Hepatocyte (in vitro differentiated cells): Measurements from ENCODE around the gene MED9. TPM values are rescaled to one million over a fixed set of nuclear protein-coding genes. Genes with fewer than 3 reads are reported as not detected.
A peak's percentile ranks its signal among the peaks of the same experiment; 100 is the strongest.

Source experiments
- DNase-seq: peaks from one replicate; pipeline ENCODE4 v3.0.0-alpha.2; 2016; ENCODE audit warnings: low spot score
- H2AFZ ChIP-seq: fragments of 200-600 bp; sonication (generic); 2 replicates; pipeline ENCODE4 v1.6.0; 2016; ENCODE audit warnings: antibody characterized with exemption, mild to moderate bottlenecking
- H3K27ac ChIP-seq: fragments of 200-600 bp; sonication (generic); 2 replicates; pipeline ENCODE4 v1.5.1; 2016; ENCODE audit warnings: mild to moderate bottlenecking
- H3K27me3 ChIP-seq: fragments of 200-600 bp; sonication (generic); 2 replicates; pipeline ENCODE4 v1.6.1; 2016
- H3K36me3 ChIP-seq: fragments of 200-600 bp; sonication (generic); replicated peaks from 2 replicates; pipeline ENCODE4 v1.5.1; 2016; ENCODE audit warnings: low read depth; ENCODE audit not compliant: insufficient read depth
- H3K4me1 ChIP-seq: fragments of 200-600 bp; sonication (generic); 2 replicates; pipeline ENCODE4 v1.5.1; 2016; ENCODE audit warnings: mild to moderate bottlenecking, moderate library complexity; ENCODE audit not compliant: insufficient read depth
- H3K4me2 ChIP-seq: fragments of 200-600 bp; sonication (generic); 2 replicates; pipeline ENCODE4 v1.6.0; 2016
- H3K4me3 ChIP-seq: fragments of 200-600 bp; sonication (generic); 2 replicates; pipeline ENCODE4 v1.5.1; 2016; ENCODE audit warnings: mild to moderate bottlenecking
- H3K79me2 ChIP-seq: fragments of 200-600 bp; sonication (generic); 2 replicates; pipeline ENCODE4 v1.6.0; 2017; ENCODE audit warnings: mild to moderate bottlenecking
- H3K9me2 ChIP-seq: fragments of 200-600 bp; sonication (generic); replicated peaks from 2 replicates; pipeline ENCODE4 v1.6.0; 2017; ENCODE audit warnings: mild to moderate bottlenecking; ENCODE audit not compliant: insufficient read depth
- H3K9me3 ChIP-seq: fragments of 200-600 bp; sonication (generic); 2 replicates; pipeline ENCODE4 v1.5.1; 2016; ENCODE audit warnings: low read depth, mild to moderate bottlenecking
- H4K20me1 ChIP-seq: fragments of 200-600 bp; sonication (generic); 2 replicates; pipeline ENCODE4 v1.6.0; 2016; ENCODE audit warnings: mild to moderate bottlenecking; ENCODE audit not compliant: insufficient read depth, poor library complexity, severe bottlenecking
- EZH2 ChIP-seq: fragments of 200-600 bp; sonication (generic); IDR thresholded peaks from 2 replicates; pipeline ENCODE4 v1.6.1; 2016; ENCODE audit warnings: antibody characterized with exemption, mild to moderate bottlenecking, borderline replicate concordance
- EZH2phosphoT487 ChIP-seq: fragments of 200-600 bp; sonication (generic); IDR thresholded peaks from one replicate; pipeline ENCODE4 v1.6.1; 2018; ENCODE audit warnings: antibody characterized with exemption, mild to moderate bottlenecking, low read depth, moderate library complexity; ENCODE audit not compliant: unreplicated experiment, severe bottlenecking
- WGBS: methylation state at CpG from one replicate; pipeline ENCODE4 v1.1.6; 2016; ENCODE audit warnings: low lambda C conversion rate; ENCODE audit errors: missing lambda C conversion rate; 5-methylcytosine and 5-hydroxymethylcytosine counted together
- polyA plus RNA-seq: library from polyadenylated mRNA; unstranded; fragments of >200 nt; fragmentation: Nextera tagmentation; extraction: Ambion mirVana; gene quantifications from 2 replicates; pipeline ENCODE4 v1.2.1, GENCODE V29; 2016
- total RNA-seq: library from RNA; depleted of rRNA; stranded (reverse); fragments of >200 nt; gene quantifications from 2 replicates; pipeline ENCODE4 v1.2.3, GENCODE V29; 2014
- TF ChIP-seq, protein P1 (sequence below): fragments of 200-600 bp; sonication (generic); IDR thresholded peaks from 2 replicates; pipeline ENCODE4 v1.5.1; 2016; ENCODE audit warnings: antibody characterized with exemption, mild to moderate bottlenecking; ENCODE audit not compliant: poor library complexity

MED9 gene
- total and polyA plus RNA-seq, 2 experiments from 2014 or later = 17.1 to 17.3 TPM

DNA sequence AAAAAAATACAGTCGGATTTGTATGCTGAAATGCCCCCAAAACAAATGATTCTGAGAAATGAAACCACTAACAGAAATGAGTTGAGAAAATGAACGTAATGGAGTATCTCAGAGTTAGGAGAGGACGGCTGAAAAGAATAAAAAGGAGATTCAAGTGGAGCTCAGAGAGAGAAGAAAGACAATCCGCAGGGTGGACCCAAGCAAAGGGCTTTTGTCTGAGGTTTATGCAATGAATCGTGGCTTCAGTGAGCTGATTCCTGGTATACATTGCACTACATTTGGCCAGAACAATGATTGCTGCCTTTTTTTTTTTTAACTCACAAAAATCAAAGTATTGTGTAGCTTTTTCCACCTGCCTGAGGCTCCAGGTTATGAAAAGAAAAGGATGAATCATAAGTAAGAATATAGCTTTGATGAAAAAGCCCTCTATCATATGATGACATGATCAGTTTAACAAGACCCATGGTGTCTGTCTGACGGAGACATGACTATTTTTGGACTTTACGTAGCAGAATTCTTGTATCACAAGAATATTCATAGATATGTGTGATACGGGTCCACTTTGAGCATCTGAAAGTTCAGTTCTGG is 4.4 kb upstream of the MED9 start:
- TF ChIP-seq, protein P1, sequence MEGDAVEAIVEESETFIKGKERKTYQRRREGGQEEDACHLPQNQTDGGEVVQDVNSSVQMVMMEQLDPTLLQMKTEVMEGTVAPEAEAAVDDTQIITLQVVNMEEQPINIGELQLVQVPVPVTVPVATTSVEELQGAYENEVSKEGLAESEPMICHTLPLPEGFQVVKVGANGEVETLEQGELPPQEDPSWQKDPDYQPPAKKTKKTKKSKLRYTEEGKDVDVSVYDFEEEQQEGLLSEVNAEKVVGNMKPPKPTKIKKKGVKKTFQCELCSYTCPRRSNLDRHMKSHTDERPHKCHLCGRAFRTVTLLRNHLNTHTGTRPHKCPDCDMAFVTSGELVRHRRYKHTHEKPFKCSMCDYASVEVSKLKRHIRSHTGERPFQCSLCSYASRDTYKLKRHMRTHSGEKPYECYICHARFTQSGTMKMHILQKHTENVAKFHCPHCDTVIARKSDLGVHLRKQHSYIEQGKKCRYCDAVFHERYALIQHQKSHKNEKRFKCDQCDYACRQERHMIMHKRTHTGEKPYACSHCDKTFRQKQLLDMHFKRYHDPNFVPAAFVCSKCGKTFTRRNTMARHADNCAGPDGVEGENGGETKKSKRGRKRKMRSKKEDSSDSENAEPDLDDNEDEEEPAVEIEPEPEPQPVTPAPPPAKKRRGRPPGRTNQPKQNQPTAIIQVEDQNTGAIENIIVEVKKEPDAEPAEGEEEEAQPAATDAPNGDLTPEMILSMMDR = no peak
- TF ChIP-seq EZH2 (no peak), EZH2phosphoT487 (no peak)
- no peaks in the 10 kb centered on the region for H3K36me3 ChIP-seq
- no peak overlapping the region for H2AFZ ChIP-seq
- H3K79me2 ChIP-seq = peaks cover 5% of the 10 kb centered on the region
- WGBS = 70% methylated on average over 8 of the region's 8 CpGs
- no peaks in the 10 kb centered on the region for H3K9me2 ChIP-seq
- no peaks in the 10 kb centered on the region for H3K9me3 ChIP-seq
- no peak overlapping the region for H3K4me2 ChIP-seq
- no peak for DNase-seq
- no peak overlapping the region for H3K27ac ChIP-seq
- H3K27me3 ChIP-seq = peaks cover 6% of the 10 kb centered on the region
- no peaks in the 10 kb centered on the region for H3K4me1 ChIP-seq
- H3K4me3 ChIP-seq = no peak overlapping the region
- H4K20me1 ChIP-seq = no peaks in the 10 kb centered on the region

GRCh38 chr17:17474341-17474740 is 2.5 kb upstream of the MED9 start:
- Histone ChIP-seq H3K9me2 (no peaks in the 10 kb centered on the region), H3K4me2 (no peak overlapping the region), H3K4me3 (no peak overlapping the region), H3K9me3 (no peaks in the 10 kb centered on the region), H3K27me3 (peaks cover 6% of the 10 kb centered on the region), H3K79me2 (peaks cover 24% of the 10 kb centered on the region), H2AFZ (no peak overlapping the region), H3K36me3 (no peaks in the 10 kb centered on the region), H3K4me1 (peaks cover 9% of the 10 kb centered on the region), H4K20me1 (no peaks in the 10 kb centered on the region), H3K27ac (no peak overlapping the region)
- DNase-seq = no peak
- 76% methylated on average over 7 of the region's 7 CpGs for WGBS
- TF ChIP-seq EZH2phosphoT487 (no peak), EZH2 (no peak)
- TF ChIP-seq, protein P1 = no peak

- TF ChIP-seq EZH2 (no peak), EZH2phosphoT487 (no peak)
- TF ChIP-seq, protein P1 = no peak
- H3K4me1 ChIP-seq = peaks cover 9% of the 10 kb centered on the region
- no peaks in the 10 kb centered on the region for H3K36me3 ChIP-seq
- peak overlapping the region; percentile 98 for H3K27ac ChIP-seq
- peaks cover 7% of the 10 kb centered on the region for H4K20me1 ChIP-seq
- H3K9me3 ChIP-seq = no peaks in the 10 kb centered on the region
- no peak overlapping the region for H2AFZ ChIP-seq
- DNase-seq = no peak
- no peaks in the 10 kb centered on the region for H3K9me2 ChIP-seq
- H3K4me3 ChIP-seq = no peak overlapping the region
- peaks cover 72% of the 10 kb centered on the region for H3K79me2 ChIP-seq
- no peaks in the 10 kb centered on the region for H3K27me3 ChIP-seq
- 97% methylated on average over 3 of the region's 3 CpGs for WGBS
- peak overlapping the region; percentile 88 for H3K4me2 ChIP-seq
Observed at GRCh38 chr17:17479209-17479608, 2.4 kb downstream of the MED9 start.
